Activated naive CD8-positive, alpha-beta T cell treated with anti-CD3 and anti-CD28 coated beads, Interleukin-2, amount 50 U/mL, for 16 hours (primary cell): ENCODE measurements around the gene KLF15.

ENCODE experiments used
- DNase-seq: peaks from one replicate; pipeline ENCODE4 v3.0.0-alpha.2; 2020; ENCODE audit warnings: low read depth, low spot score

Gene KLF15

DNA sequence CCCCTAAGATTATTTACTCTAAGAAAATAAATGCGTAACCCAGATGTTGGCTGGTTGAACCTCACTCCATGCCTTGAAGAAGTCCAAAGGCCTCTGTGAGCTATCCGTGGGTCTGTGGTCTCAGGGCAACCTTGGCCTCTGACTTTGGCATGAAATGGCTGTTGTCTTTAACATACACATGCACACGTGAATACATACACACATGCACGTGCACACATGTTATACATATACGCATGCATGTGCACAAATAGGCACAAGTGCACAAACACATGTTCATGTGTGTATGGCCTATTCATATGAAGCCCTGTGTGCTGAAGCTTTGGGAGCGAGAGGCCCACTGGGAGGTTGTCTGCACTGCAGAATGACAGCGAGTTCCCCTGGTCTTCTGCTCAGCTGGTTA lies 50.8 kb downstream of the KLF15 start:
- no peak for DNase-seq

DNA sequence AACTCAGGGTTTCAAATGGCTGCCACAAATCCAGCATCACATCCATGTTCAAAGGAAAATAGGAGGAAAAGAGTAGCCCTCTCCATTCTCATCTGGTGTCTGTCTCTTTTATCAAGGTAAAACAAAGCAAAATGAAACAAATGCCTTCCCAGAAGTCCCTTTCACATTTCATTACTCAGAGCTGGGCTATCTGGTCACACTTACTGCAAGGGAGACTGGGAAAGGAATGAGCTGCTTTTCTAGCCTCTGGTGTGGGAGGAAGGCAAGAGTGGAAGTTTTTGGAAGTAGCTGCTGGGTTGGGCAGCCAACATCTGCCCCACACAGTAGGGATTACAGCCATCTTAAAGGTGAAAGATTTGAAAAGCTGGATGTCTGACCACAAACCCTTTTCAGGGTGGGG lies 51.8 kb downstream of the KLF15 start:
- no peak for DNase-seq

- DNase-seq = no peak
These were observed 52.5 kb downstream of the KLF15 start for GRCh38 chr3:126304704-126305103.

DNA sequence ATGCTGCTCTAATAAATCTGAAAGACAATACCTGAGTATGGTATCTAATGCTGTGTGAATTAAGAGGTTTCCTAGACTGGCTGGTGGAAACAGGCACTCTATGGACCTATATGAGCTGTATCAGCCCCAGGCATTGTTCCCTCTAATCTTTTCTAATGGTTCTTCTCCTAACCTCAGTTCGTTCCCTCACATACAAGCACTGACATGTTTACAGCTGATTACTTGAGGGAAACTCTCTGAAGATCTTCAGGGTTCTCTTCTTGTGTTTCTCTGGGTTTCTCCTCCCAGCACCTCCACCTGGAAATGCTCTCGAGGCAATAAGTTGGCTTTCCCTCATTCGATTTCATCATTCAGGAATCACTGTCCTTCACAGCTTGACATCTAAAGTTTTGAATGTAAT lies 52.9 kb downstream of the KLF15 start:
- no peak for DNase-seq

DNA sequence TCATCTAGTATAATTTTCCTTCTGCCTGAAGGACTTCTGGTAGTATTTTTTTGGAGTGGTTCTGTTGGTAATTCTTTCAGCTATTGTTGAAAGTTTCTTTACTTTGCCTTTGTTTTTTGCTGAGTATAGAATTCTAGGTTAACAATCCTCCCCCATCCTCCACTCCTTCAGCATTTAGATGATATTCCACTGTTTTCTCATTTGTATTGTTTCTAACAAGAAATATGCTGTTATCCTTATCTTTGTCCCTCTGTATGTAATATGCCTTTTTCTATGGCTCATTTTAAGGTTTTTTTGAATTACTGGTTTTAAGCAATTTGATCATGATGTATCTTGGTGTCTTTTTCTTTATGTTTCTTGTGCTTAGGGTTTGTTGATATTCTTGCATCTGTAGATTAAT lies 53.9 kb downstream of the KLF15 start:
- no peak for DNase-seq

- no peak for DNase-seq
These were observed 56.3 kb downstream of the KLF15 start for GRCh38 chr3:126300761-126301481.

- no peak for DNase-seq
These were observed 57.0 kb downstream of the KLF15 start for GRCh38 chr3:126300001-126300760.

- no peak for DNase-seq
These were observed 61.7 kb downstream of the KLF15 start for GRCh38 chr3:126295407-126295939.

GRCh38 chr3:126294211-126294808 lies 62.9 kb downstream of the KLF15 start:
- DNase-seq = no peak

GRCh38 chr3:126293370-126294082 lies 63.7 kb downstream of the KLF15 start:
- no peak for DNase-seq
